ENCODE measurements around the gene NYAP2. TPM values are rescaled to one million over a fixed set of nuclear protein-coding genes. Genes with fewer than 3 reads are reported as not detected.

Gene NYAP2
- total RNA-seq, 1 experiment from 2014 or later: not detected

GRCh38 chr2:225566798-225567197, 167.3 kb downstream of the NYAP2 start:
- no peak overlapping the region for H3K4me3 Mint-ChIP-seq
- H3K4me1 Mint-ChIP-seq: peaks cover 11% of the 10 kb centered on the region

GRCh38 chr2:225569995-225570394, 170.5 kb downstream of the NYAP2 start:
- DNase-seq (ENCODE audit: low spot score) (no peak), ATAC-seq (no peak)
- TF ChIP-seq ZNF281 (CRISPR knock-in tag; IDR thresholded peaks at IDR 0.05) (no peak), ZNF512 (CRISPR knock-in tag; IDR thresholded peaks at IDR 0.05; ENCODE audit: borderline replicate concordance) (no peak), IRF1 (CRISPR knock-in tag; IDR thresholded peaks at IDR 0.05) (no peak), HMGA2 (CRISPR knock-in tag; IDR thresholded peaks at IDR 0.05) (no peak), RORB (CRISPR knock-in tag; IDR thresholded peaks at IDR 0.05) (no peak), RELA (CRISPR knock-in tag; IDR thresholded peaks at IDR 0.05; ENCODE audit: borderline replicate concordance) (no peak), FOXP1 (CRISPR knock-in tag; IDR thresholded peaks at IDR 0.05; ENCODE audit: borderline replicate concordance) (no peak), ATF1 (CRISPR knock-in tag; IDR thresholded peaks at IDR 0.05) (no peak), NFYB (CRISPR knock-in tag; conservative IDR thresholded peaks at IDR 0.05; ENCODE audit: low read depth) (no peak), IRF2 (CRISPR knock-in tag; IDR thresholded peaks at IDR 0.05; ENCODE audit: borderline replicate concordance, low read depth) (no peak), GRHL2 (CRISPR knock-in tag; IDR thresholded peaks at IDR 0.05; ENCODE audit: insufficient replicate concordance, severe bottlenecking) (no peak), E2F1 (CRISPR knock-in tag; IDR thresholded peaks at IDR 0.05) (no peak), FOXP4 (CRISPR knock-in tag; IDR thresholded peaks at IDR 0.05) (no peak), NR3C1 (CRISPR knock-in tag; conservative IDR thresholded peaks at IDR 0.05; ENCODE audit: low read depth) (no peak), ZNF317 (CRISPR knock-in tag; IDR thresholded peaks at IDR 0.05; ENCODE audit: borderline replicate concordance, low read depth) (no peak), CDX4 (CRISPR knock-in tag; IDR thresholded peaks at IDR 0.05; ENCODE audit: borderline replicate concordance) (no peak)
- TF ChIP-seq, protein P1, sequence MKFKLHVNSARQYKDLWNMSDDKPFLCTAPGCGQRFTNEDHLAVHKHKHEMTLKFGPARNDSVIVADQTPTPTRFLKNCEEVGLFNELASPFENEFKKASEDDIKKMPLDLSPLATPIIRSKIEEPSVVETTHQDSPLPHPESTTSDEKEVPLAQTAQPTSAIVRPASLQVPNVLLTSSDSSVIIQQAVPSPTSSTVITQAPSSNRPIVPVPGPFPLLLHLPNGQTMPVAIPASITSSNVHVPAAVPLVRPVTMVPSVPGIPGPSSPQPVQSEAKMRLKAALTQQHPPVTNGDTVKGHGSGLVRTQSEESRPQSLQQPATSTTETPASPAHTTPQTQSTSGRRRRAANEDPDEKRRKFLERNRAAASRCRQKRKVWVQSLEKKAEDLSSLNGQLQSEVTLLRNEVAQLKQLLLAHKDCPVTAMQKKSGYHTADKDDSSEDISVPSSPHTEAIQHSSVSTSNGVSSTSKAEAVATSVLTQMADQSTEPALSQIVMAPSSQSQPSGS (CRISPR knock-in tag; IDR thresholded peaks at IDR 0.05; ENCODE audit: borderline replicate concordance, low read depth): no peak
- H3K36me3 Mint-ChIP-seq: peaks cover 16% of the 10 kb centered on the region
- H3K27me3 Mint-ChIP-seq (ENCODE audit: low read depth): peaks cover 2% of the 10 kb centered on the region; the same call in 1 of the 2 replicates
- no peak overlapping the region for H3K27ac Mint-ChIP-seq
- POLR2A ChIA-PET: no interaction called here
- H3K4me1 Mint-ChIP-seq: peaks cover 11% of the 10 kb centered on the region
- H3K9me3 Mint-ChIP-seq: peaks cover 32% of the 10 kb centered on the region
- H3K4me3 Mint-ChIP-seq: no peak overlapping the region
- CTCF ChIA-PET: no interaction called here

More at GRCh38 chr2:225566798-225567197, 167.3 kb downstream of the NYAP2 start:
- Mint-ChIP-seq H3K9me3 (peaks cover 21% of the 10 kb centered on the region), H3K36me3 (peaks cover 10% of the 10 kb centered on the region), H3K27me3 (ENCODE audit: low read depth) (peaks cover under 1% of the 10 kb centered on the region; the same call in 1 of the 2 replicates), H3K27ac (no peak overlapping the region)
- ChIA-PET POLR2A (no interaction called here), CTCF (no interaction called here)
- TF ChIP-seq NFE2L1 (CRISPR knock-in tag; IDR thresholded peaks at IDR 0.05): no peak
- no peak for ATAC-seq
- no peak for DNase-seq (ENCODE audit: low spot score)

Data from WTC11 (cell line).